HG03521 (cell line): ENCODE data around the gene RXFP4.

ENCODE experiments used
- ATAC-seq: cut with Tn5 transposase; IDR thresholded peaks from one replicate; pipeline ENCODE4 v1.9.1; 2021; ENCODE audit warnings: mild to moderate bottlenecking, moderate library complexity; ENCODE audit not compliant: unreplicated experiment

Gene RXFP4

DNA sequence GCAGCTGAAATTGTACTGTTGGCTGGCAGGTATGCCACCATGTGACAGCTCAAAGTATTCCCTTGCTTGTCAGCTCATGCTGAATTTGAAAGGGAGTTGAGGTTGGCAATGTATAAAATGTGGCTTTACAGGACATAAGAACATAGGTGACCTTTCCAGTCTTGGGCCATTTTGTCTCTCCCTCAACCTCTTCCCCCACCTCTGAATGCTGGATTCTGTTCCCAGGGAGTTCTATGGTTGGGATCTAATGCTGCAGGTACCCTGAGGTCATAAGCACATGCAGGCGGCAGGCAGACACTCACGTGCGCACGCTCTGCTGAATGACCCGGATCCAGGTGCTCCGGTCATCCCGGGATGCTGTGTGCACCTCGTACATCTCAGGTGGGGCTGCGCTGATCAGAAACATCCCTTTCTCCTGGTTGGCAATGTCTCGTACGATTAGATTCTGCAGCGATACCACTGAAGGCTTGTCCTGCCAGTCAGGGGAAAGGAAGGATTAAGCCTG, 16.0 kb downstream of the RXFP4 start:
- ATAC-seq: no peak

DNA sequence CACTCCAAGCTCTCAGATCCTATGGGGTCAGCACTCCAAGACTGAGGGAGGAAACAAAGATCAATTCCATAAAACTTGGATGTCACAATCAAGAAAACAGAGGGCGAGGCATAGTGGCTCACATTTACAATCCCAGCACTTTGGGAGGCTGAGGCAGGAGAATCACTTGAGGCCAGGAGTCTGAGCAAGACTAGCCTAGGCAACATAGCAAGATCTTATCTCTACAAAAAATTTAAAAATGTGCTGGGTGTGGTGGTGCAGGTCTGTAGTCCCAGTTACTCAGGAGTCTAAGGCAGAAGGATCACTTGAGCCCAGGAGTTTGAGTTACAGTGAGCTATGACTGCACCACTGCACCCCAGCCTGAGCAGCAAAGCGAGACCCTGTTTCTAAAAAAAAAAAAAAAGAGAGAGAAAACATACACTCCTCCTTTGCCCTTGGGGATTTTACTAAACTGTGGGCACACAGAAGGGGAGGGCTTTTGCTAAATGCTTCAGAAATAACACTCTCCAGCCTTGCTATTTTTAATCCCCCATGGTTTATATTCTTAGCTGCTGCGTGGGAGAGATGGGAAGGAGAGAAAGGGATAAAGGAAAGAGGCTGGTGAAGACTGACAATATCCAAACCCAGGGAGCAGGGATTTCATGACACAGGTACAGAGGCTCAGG, 18.8 kb downstream of the RXFP4 start:
- ATAC-seq: no peak

DNA sequence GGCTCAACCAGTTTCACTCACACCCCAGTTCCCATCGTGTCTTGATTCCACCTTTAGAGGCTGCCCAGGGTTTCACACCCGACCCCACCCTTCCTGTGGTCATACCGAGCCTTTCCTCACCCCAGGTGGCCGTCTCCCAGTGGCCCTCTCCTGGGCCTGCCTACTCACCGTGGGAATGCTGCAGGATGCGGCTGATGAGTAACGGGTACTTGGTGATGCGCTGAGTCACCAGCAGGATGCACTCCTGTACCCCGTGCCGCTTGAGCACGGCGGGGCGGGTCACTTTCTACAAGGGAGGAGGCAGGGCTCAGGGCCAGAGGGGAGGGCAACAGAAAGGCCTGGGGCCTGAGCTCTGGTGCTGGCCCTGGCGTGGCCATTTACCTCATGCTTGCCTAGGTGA, 20.5 kb downstream of the RXFP4 start:
- ATAC-seq: no peak

DNA sequence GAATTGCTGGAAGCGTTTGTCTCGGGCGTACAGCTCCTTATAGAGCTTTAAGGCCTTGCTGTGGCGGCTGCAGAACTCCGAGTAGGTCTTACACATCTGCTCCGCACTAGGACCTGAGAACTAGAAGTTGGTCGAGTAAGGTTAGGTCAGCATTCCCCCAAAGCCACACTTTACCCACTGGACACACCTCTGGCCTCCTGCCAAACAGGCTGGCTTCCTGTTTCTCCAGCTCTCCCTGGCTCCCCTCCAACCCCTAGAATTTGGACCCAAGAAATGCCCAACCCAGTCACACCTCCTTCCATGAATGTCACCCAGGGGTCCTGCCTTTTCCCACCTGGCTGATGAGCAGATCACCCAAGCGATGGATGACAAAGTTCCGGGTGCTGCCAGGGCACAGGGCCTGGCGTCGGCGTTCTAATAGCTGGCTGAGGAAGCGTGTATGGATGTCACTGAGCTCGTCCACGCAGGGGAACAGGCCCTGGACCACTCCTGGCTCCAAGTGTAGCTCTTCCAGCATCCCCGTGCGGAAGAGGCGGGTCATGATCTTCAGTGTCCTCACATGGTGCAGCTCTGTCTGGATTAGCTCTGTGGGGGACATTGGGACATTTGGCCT, 21.3 kb downstream of the RXFP4 start:
- no peak for ATAC-seq

DNA sequence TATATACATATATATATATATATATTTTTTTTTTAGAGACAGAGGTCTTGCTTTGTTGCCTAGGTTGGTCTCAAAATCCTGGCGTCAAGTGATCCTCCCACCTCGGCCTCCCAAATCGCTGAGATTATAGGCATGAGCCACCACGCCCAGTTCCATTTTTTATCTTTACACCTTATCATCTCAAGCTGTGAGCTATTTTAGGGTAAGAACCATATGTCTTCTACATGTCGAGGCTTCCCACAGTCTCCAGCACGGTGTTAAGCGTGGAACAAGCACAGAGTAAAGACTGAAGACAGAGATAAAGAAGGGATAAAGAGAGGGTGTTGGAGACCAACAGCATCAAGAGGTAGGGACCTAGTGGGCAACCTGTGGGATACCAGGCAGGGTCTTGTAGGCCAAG, 22.8 kb downstream of the RXFP4 start:
- no peak for ATAC-seq

DNA sequence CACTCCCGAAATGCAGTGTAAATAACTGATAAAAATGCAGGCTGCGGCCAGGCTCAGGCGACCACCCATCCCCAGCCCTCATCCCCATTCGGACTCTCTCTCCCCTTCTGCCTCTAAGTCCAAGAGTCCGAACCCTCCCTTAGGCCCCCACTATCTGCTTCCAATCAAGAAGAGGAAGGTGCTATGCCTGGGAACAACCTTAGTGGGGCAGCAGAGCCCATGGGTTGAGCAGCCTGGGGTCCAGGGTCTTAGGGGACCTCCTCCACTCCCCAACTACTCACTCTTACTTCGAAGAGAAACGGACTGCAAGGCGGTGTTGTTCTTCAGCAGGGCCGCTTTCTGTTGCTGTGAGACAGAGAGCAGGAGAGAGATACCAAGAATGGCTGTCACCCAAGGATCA, 24.7 kb downstream of the RXFP4 start:
- no peak for ATAC-seq

DNA sequence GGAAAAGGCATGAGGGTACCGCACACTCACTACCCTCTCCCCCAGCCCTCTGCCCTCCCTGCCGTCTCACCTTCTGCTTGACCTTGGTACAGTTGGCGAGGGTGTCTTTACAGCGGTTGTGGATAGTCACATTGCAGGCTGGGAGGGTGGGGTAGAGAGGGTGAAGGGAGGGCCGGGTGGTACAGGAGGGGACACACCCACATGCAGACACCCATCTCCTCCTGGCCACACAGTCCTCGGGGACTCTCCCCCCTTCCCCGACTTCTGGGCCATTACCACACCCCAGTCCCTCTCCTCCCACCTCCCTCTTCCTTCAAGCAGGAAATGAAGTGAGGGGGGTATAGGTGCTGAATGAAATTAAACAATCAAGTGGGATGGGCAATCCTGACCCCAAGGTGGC, 25.3 kb downstream of the RXFP4 start:
- ATAC-seq: no peak

DNA sequence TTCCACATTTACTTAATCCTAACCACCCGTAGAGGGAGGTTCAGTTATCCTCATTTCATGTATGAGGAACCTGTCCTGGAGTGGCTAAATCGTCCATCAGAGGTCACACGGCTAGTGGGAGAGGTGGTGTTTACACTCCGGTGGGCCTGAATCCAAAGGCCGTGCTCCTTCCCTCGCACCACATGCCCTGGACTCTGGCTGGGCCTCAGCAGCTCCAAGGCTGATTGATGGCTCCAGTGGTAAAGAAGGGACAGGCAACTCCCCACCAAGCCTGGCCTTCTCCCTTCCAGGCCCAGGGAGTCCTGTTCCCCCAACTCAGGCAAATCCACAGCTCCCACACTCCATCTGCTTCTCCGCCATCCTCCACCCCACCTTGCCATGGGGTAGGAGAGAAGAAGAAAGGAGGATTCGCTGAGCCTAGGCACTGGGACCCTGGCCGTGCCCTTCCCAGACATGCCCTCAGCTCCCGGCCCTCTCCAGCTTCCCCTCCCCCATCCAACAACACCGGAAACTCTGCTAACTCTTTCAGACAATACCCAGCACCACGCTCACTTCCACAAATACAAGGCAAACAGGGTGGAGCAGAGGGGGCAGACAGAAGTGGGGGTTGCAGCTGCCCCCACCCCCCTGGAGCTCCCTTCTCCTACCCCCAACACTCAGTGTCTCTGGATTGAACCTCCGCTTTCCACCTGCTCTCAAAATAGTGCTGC, 26.1 kb downstream of the RXFP4 start:
- ATAC-seq: no peak

DNA sequence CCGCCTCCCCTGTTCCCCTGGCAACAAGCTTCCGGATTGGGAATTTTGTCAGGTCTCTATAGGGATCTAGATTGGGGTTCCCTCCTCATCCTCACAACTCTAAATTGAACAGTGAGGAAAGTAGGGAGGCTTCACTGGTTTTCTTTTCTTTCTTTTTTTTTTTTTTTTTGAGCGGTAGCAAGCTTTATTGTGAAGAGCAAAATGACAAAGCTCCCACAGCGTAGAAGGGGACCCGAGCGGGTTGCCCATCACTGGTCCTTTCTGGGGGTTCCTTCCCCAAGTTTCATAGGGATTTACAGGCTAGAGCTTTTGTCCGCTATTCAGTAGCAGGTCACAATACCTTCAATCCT, 26.6 kb downstream of the RXFP4 start:
- ATAC-seq: no peak

DNA sequence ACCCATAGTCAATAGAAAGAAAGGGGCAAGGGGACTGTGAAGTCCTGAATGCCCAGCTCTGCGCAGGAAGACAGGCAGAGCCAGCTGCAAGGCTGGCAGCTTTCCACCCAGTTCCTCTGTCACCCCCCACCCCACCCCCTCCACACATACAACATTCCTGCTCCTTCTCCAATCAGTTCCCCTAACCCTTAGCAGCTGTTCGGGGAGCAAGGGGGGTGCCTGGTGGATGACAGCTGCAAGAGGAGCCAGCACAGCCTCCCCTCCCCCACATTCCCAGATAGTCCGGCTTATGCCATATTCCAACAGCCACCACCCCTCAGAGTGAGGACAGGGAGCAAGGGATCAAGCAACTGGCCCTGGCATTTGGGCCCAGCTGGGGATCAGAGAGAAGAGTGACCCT, 27.2 kb downstream of the RXFP4 start:
- no peak for ATAC-seq

DNA sequence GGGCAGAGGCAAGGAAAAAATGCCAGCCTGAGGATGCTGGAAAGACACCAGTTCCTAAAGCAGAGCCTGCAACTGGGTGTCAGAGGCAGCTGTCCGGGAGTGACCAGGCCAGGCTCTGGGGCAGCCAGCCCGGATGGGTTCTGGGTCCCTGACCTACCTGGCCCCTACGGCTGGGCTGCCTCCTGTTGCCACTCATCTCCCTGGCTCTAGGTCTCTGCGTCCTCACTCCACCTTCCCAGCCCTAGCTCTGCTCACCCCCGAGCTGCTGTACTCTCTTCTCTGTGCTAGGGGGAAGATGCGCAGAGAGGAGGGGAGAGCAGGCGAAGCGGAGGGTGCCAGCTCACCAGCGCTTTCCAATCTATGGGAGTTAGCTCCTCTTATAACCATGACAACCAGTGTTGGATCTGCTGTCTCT, 27.9 kb downstream of the RXFP4 start:
- no peak for ATAC-seq

DNA sequence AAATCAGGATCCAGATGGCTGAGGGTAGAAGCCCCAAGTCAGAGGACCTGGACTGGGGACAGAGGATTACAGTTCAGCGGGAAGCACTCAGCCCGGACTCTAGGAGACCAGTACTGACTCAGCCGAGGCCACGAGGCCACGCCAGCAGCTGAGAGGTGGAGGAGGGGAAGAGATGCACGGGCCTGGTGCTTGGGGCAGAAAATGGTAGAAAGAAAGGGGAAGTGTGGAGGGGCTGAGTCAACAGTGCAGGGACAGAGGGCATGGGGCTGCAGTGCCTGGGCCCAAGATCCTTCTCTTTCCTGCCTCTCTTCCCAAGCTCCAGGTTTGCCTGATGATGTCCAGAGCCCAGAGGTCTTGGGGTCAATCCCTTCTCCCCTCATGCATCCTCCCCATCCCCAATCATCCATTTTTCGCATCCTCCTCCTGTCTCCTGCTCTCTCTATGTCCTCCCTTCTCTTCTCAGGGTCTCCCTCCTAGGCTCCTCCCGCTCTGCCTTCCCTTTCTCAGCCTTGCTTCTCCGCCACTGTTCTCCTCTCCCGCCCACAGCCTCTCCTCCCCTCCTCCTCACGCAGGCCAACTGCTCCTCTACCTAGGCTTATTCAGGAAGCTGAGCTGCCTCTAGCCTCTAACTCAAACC, 29.2 kb downstream of the RXFP4 start:
- peak; percentile 55 for ATAC-seq

DNA sequence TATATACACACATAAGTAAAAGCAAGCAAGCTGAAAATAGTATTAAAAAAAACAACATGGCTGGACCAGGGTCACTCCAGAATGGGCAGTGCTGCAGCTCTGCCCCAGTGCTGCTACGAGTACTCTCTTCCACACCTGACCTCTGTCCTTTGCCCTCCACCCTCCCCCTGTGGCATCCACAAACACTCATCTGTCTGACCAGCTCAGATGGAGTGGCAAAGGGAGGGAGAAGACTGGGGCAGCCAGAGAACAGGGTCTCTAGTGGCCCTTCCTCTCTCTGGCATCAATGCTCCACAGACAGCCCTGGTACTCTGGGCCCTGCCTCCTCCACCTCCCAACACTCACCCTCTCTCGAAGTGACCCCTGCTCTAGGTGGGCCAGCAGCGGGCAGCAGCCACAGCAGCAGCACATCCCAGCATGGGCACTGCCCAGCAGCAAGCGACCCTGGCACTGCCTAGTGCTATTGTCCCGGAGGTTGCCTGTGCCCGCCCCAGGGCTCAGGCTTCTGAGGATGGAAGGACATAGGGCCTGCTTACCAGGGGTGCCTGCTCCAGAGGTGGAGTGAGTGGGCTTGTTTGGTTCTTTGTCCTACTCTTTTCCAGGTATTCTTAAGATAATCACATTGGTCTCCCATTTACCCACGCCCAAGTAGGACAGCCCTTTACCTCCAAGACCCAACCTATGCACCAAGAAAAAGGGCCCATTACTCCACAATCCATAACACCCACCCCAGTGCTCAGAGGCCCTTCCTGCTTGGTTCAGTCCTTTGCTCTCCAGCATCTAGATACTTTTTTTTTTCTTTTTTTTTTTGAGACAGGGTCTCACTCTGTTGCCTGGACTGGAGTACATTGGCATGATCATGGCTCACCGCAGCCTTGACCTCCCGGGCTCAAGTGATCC, 30.7 kb downstream of the RXFP4 start:
- no peak for ATAC-seq

DNA sequence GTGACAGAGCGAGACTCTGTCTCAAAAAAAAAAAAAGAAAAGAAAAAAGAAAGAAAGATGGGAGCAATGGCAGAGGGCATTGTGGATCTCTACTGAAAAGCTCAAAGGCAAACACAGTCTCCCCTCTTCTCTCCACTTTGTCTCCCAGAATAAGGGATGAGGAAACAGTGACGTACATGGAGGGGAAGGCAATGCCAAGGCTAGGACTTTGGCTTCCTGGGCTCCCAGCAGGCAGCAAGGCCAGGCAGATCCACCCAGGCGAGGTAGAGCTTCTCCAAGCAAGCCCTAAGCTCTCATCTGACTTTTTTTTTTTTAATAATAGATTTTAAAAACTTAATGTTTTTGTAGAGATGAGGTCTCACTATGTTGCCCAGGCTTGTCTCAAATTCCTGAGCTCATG, 32.3 kb downstream of the RXFP4 start:
- no peak for ATAC-seq

DNA sequence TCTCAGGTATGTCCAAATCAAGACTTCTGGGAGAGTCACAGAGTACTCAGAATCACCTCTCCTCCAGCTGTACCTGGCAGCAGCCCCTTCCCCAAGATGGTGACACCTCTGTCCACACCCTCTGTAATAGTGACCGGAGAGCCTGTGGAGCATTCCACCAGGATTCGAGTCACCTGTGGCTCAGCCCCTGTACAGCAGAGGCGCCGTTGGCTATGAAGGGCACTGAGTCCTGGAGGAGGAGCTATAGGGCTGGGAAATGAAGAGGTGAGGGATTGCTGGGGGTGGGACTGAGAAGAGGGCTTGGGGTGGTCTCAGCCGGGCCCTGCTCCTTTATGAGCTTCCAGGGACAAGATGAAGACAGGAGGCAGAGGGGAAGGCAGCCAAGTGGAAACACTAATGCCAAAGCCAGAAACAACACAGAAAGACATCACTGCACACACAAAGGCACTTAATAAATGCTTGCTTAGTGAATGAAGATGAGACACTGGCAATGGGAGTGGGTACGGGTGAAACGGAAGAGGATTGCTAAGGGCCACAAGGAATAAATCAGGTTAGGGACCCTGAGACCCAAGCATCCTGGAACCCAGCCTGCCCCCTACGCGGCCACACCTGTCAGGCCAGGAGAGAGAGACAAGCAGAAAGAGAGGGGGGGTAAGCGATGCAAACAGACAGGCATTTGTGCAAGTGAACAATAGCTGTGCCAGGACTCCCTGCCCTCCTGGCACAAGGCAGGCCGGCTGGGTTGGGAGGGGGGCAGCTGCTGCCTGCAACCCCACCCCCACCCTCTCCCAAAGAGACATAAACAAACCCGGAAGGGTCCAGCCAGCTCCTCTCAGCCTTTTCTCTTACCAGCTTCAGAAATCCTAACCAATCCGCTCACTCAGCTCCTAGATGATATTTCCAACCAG, 33.0 kb downstream of the RXFP4 start:
- ATAC-seq: no peak

DNA sequence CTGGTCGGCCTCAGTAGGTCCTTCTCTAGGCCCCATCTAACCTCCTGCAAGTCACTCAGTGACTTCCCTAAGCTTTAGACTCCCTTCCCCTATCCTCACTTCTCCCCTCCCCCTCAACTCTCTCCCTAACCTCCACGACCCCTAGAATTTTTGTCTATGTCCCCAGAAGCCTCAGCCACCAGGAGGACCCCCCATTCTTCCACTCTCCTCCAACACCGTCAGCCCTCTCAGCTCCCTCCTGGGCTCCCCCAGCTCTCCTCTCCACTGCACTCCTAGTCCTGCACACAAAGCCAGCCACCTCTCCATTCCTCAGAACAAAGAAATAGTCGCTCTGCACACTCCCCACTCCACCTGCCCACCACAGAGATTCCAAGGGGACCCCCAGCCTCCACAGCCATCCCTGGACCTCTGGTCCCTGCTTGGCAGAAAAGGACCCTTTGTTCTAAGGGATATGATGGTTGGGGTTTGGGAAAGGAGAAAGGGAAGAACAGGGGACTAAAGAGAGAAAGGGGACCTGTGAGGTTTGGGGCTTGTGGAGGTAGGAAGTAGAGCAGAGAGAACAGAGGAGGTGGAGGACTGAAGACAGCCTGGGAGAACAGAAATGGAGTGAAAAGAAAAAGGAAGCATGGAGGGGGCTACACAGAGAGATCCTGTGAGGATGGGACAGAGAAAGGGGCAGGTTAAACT, 34.1 kb downstream of the RXFP4 start:
- no peak for ATAC-seq

DNA sequence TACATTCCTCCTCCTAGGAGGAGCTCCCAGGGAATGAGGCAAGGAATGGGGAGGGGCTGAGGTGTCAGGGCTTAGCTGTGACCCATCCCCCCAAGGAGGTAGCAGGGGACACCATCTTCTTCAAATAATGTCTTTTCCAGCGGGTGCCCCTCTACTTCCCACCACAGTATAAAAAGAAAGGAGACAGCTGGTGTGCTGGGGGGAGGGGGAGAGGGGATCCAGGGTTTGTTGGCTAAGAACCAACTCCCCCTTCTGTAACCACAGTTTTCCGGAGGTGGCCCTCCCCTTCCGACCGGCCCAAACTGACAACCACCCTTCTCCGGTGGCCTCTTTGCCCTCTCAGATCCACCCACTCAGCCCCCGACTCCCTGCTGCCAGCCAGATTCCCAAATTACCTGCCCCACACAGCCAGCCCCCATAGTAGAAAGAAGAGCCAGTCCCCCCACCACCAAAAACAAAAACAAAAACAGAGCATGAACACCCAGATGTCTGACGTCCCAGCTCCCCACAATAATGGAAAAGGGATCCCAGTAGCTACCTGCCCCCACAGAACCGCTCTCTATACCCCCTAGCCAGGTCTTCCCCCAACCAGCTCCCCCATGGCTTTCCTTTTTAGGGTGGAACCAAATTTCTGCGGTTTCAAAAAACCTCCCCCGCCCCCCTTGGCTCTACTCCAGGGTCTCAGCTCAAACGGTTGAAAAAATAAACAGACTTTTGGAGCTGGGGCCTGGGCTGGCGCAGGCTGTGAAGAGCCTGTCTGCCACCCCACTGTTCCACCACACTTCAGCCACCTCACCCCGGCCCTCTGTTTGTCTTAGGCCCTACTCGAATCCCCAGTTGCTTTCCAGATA, 34.8 kb downstream of the RXFP4 start:
- ATAC-seq: no peak
